Stimulated activated CD4-positive, alpha-beta T cell treated with anti-CD3 and anti-CD28 coated beads, Interleukin-15, amount 100 ng/mL, for 24 hours (primary cell): ENCODE results near the gene MEGF9.
A peak's percentile ranks its signal among the peaks of the same experiment; 100 is the strongest.

Experiments
- DNase-seq: peaks from one replicate; pipeline ENCODE4 v3.0.0-alpha.2; 2020

The MEGF9 gene

GRCh38 chr9:120730654-120731514 is 16.6 kb upstream of the MEGF9 start:
- no peak for DNase-seq

GRCh38 chr9:120729791-120730241 is 15.5 kb upstream of the MEGF9 start:
- peak; percentile 7 for DNase-seq

GRCh38 chr9:120726484-120726883 is 12.2 kb upstream of the MEGF9 start:
- no peak for DNase-seq

- no peak for DNase-seq
These were observed 11.6 kb upstream of the MEGF9 start for GRCh38 chr9:120725907-120726306.

GRCh38 chr9:120724757-120725400 is 10.6 kb upstream of the MEGF9 start:
- no peak for DNase-seq

GRCh38 chr9:120723565-120723964 is 9.3 kb upstream of the MEGF9 start:
- DNase-seq: no peak

GRCh38 chr9:120720404-120720803 is 6.1 kb upstream of the MEGF9 start:
- no peak for DNase-seq

GRCh38 chr9:120718316-120718715 is 4.0 kb upstream of the MEGF9 start:
- no peak for DNase-seq

GRCh38 chr9:120717176-120717575 is 2.9 kb upstream of the MEGF9 start:
- no peak for DNase-seq

- DNase-seq: no peak
These were observed 2.2 kb upstream of the MEGF9 start for GRCh38 chr9:120716483-120716882.

- DNase-seq: no peak
These were observed 1.2 kb upstream of the MEGF9 start for GRCh38 chr9:120715389-120715924.

GRCh38 chr9:120714846-120715388 is 647 bp upstream of the MEGF9 start:
- DNase-seq: no peak

- peak; percentile 35 for DNase-seq
These were observed 798 bp downstream of the MEGF9 start for GRCh38 chr9:120713257-120714087.

GRCh38 chr9:120712539-120713031 is 1.7 kb downstream of the MEGF9 start:
- no peak for DNase-seq

- DNase-seq: peak; percentile 11
These were observed 2.3 kb downstream of the MEGF9 start for GRCh38 chr9:120711841-120712538.

- DNase-seq: no peak
These were observed 2.9 kb downstream of the MEGF9 start for GRCh38 chr9:120711354-120711753.

- no peak for DNase-seq
These were observed 3.9 kb downstream of the MEGF9 start for GRCh38 chr9:120710110-120710981.

- DNase-seq: no peak
These were observed 5.6 kb downstream of the MEGF9 start for GRCh38 chr9:120708526-120709224.

- DNase-seq: no peak
These were observed 7.1 kb downstream of the MEGF9 start for GRCh38 chr9:120707170-120707569.

GRCh38 chr9:120705174-120705573 is 9.1 kb downstream of the MEGF9 start:
- DNase-seq: no peak
